NCI-H1436 (cell line): Measurements from ENCODE around the gene TEDC1.

ENCODE experiments used
- DNase-seq: peaks from one replicate; lab custom pipeline; 2025; lab: John Stamatoyannopoulos, UW

The TEDC1 gene

DNA sequence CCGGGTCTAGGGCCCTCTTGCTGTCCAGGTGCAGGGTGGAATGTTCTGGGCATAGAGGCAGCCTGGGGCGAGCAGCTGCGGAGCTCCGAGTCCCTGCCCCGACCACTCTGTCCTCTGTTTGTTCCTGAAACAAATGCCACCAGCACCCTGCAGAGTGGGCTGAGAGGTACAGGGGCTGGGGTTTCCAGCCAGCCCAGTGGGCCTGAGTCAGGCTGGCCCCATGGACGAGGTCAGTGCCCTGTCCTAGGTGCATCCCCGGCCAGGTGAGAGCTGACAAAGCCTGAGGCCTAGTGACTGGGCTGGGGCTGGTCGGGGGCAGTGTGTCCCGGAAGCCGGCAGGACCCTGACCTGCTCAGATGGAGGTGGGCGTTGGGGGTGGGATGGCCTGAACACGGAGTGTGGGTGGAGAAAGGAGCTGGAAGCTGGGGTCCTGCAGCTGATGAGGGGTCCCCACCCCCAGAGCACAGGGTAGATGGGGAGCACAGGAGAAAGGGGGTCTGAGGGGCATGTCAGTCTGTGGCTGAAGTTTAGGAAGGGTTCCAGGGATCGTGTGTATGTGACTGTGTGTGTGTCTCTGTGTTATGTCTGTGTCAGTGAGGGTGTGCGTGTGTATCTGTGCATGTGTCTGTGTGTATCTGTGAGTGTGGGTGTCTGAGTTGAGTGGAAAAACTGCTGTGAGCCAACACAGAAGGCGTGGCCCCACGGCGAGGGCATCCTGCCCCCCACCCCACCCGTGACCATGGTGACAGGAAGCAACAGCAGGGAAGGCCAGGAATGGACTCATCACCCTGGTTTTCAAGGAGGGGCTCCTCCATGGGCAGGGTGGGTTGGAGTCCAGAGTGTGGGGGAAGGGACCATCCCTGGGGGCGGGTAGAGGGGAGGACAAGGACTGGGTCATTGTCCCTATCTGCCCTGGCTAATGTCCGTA, 6.7 kb upstream of the TEDC1 start:
- DNase-seq = no peak

DNA sequence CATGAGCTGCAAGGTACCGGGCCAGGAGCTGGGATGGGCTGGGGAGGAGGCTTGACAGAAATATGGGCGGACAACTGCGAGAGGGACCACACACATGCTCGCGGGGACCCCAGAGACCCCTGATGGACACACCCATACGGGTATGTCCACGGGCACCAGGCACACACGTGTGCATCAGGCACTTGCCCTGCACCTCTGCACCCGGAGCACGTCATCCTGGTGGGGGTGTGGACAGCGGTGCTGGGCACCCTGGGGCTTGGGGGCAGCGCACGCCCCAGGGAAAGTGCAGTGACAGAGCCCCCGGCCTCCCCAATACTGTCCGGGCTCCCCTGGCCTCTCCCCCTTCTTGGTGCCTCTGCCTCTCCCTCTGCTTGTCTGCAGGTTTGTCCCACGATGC, 6.1 kb upstream of the TEDC1 start:
- DNase-seq = no peak

DNA sequence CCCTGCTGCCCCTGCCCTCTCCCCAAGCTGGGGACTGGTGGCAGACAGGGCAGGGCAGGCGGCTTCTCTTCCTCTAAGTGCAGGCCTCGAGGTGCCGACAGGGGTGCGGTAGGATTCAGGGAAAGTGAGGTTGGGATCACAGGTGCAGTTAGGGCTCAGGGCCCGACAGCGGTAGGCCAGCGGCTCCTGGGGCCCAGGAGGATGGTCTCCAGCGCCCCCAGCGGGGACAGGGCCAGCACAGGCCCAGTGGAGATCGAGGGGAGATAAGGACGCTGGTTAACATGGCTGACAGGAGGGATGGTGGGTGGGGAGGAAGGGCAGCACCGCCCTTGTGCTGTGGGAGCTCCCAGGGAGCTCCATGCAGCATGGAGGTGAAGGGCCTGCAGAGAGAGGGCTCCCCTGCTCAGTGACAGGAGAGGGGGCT, 5.3 kb upstream of the TEDC1 start:
- DNase-seq = peak; percentile 21

DNA sequence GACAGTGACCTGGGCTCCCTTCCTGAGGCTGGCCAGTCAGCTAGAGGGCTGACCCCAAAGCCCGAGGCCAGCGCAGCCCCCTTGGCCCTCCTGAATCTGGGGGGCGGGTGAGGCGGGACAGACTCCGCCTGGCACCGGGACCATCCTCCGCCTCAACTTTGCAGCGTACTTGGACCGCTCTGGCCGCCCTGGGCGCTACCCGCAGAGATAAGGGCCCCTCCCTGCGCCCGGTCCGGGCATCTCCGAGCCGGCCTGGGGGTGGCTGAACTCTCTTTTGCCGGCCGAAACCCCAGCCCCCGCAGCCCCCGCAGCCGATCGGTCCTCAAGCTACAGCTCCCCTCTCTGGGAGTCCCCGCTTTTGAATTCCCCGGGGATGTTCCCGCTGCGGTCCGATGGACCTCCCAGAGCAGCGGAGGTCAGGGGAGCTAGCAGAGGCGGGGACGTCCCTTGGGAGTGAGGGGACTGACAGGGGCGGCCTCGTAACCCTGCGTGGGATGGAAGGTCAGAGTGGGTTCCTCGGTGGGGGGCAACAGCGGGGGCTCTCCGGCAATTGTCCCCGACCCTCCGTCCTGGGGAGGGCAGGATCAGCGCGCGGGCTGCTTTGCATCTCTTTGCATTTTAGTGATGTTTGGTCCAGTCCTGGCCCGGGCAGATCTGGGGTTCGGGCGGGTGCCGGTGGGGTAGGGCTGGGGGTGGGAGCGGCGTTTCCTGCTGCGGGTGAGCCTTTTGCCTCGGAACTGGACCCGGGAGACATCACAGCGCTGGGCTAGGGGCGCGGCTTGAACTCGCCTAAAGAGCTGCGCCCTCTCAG, 4.7 kb upstream of the TEDC1 start, which contains the start of gene CRIP1:
Gene CRIP1, plus strand, starts transcription at position 724 of the 811 bp plus-strand sequence. CDS start 374 bp downstream, outside the sequence.
- no peak for DNase-seq

DNA sequence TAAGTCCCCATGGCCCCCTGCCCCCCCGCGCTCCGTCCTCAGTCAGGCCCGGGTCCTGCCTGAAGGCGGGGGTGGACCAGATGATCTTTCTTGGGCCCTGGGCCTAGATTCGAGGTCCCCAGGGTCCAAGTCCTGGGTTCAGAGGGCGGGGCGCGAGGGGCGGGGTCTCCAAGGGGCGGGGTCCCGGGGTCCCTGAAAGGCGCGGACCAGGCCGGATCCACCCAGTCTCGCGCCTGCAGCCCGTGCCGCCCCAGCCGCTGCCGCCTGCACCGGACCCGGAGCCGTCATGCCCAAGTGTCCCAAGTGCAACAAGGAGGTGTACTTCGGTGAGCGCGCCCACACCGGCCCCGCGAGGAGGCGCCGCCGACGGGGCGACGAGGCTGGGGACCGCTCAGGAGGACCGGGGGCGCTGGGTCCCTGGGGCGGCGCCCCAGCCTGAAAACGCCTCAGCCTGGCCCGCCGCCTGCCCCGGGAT, 4.0 kb upstream of the TEDC1 start:
- peak; percentile 25 for DNase-seq

DNA sequence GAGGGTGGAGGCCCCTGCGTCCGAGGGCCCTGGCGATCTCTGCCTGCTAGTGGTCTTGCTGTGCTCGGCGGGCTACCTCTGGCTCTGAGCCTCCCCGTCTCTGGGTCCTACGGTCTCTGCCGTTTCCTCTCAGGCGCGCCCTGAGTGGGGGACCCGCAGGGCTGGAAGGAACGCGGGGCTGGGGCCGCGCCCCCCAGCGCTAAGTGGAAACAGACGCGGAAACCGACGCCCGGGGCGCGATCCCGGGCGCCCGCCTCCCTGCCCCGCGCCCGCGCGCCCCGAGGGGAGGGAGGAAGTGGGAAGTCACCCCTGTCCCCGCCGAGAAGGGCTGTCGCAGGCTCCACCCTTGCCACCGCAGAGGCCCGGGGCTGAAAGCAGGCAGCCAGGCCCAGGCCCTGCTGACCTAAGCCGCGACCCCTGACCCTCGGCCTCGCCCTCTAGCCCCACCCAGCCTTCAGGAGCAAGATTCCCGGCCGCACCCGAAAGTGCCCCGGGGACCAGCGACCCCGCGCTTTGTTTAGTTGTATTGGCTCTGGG, 3.5 kb upstream of the TEDC1 start:
- DNase-seq = no peak

DNA sequence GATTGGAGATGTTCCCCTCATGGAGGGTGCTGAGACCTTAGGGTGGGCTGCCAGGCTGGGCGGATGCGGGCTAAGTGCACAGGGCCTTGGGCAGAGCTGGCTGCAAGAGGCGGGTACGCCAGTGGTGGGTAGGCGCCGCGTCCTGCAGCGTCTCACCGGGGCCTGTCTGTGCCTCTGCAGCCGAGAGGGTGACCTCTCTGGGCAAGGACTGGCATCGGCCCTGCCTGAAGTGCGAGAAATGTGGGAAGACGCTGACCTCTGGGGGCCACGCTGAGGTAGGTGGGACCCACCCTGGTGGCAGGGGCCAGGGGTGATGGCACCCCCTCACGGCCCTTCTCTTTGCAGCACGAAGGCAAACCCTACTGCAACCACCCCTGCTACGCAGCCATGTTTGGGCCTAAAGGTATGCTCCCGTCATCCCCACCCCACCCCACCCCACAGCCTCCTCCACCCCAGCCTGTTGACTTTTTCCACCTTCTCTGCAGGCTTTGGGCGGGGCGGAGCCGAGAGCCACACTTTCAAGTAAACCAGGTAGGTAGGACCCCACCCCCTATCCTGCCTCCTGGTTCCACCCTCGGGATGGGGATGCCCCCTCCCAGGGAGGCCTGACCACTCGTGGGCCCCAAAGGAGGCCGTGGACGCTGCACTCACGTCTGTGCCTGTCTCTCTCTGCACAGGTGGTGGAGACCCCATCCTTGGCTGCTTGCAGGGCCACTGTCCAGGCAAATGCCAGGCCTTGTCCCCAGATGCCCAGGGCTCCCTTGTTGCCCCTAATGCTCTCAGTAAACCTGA, 2.9 kb upstream of the TEDC1 start:
- DNase-seq = no peak

DNA sequence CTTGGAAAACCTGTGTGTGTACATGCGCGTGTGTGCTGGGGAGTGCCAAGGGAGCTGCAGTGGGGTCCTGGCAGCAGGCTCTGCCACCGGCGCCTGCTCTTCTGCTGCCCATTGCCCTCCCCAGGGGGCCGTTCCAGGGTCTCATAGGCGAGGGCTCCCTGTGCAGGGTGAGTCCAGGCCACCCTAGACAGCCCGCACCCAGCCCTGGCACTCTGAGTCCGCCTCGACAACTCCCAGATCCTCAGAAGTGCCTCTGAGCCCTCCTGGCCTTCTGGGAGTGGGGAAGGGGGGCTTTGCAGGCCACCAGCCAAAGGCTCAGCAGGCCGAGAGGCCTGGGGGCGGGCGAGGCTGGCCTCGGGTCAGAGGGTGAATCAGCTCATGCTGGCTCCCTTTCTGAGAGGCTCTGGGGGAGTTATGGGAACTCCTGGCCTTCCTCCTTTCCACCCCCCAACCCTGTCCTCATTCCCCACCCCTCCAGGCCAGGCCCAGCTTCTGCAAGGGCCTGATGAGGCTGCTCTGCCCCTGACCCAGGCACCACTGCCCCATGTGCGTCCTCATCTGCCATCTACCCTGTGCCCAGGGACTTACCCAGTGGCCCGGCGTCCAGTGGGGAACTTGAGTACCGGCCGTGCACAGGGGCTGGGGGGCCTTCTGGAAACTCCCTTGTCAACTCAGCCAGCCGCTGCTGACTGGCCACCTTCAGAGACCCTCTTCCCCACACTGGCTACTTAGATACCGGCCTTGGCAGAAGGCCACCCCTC, 2.1 kb upstream of the TEDC1 start:
- DNase-seq = no peak

DNA sequence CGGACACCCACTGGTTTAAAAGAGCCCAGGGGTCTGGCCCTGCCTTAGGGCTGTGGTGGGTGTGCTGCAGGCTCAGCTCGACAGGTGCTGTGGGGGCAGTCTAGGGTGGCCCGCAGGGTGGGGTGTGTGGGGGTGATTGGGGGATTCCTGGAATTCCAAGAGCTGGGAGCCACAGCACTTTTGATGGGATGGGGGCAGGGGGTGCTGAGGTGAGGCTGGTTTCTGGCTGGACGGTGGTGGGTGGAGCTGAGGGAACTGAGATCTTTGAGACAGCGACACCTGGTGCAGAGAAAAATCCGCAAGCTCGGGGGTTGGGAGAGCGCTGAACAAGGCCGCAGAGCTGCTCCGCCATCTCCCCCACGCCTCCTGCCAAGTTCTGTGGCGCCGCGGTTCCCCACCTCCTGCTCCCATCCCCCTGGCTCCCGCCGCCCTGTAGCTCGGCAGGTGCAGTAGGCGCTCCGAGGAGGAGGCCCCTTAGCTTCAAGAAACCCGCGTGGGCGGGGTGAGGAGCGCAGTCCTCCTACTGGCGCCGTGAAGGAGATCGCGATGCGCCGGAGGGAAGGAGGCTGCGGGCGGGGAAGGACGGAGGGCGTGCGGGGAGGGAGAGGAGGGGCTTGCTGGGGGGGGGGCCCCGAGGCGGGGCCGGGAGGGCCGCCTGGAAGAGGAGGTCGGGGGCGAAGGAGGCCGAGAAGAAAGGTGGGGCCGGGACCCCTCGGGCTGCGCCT, 1.3 kb upstream of the TEDC1 start:
- peak; percentile 83 for DNase-seq

DNA sequence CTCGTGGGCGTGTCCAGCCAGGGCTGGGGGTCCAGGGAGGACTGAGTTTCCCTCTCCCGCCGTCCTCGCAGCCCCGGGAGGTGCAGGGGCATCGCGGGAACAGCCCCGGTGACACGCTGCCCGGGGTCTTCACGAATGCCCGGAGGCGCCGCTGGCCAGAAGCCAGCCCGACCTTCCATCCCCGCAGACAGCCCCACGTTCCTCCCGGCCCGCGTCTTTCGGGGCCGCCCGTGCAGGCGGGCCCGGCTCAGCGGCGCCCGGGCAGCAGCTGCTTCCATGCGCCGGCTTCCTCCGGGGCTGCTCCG, 827 bp upstream of the TEDC1 start:
- DNase-seq = no peak

DNA sequence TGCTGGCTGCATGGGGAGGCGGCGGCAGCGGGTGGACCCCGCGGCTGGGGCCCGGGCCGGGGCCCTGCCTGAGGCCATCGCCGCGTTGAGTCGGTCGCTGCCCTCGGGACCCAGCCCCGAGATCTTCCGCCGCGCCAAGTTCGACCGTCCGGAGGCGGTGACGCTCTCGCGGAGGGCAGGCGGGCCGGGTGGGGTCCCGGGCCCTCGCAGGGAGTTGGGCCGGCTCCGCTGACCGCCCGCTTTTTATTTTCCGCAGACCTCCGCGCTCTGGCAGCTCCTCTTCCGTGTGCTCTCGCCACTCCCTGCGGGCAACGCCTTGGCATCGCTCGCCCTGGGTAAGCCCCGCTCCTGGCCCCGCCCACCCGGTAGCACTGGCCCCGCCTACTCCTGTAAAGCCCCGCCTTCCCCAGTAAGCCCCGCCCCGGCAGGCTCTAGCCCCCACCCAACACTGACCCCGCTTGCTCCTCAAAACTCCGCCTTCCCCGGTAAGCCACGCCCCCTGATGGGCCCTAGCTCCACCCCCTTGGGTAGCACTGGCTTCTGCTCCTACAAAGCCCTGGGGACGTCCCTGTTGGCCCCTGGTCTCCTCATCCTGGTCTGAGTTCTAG, 424 bp downstream of the TEDC1 start:
- DNase-seq = peak; percentile 65

DNA sequence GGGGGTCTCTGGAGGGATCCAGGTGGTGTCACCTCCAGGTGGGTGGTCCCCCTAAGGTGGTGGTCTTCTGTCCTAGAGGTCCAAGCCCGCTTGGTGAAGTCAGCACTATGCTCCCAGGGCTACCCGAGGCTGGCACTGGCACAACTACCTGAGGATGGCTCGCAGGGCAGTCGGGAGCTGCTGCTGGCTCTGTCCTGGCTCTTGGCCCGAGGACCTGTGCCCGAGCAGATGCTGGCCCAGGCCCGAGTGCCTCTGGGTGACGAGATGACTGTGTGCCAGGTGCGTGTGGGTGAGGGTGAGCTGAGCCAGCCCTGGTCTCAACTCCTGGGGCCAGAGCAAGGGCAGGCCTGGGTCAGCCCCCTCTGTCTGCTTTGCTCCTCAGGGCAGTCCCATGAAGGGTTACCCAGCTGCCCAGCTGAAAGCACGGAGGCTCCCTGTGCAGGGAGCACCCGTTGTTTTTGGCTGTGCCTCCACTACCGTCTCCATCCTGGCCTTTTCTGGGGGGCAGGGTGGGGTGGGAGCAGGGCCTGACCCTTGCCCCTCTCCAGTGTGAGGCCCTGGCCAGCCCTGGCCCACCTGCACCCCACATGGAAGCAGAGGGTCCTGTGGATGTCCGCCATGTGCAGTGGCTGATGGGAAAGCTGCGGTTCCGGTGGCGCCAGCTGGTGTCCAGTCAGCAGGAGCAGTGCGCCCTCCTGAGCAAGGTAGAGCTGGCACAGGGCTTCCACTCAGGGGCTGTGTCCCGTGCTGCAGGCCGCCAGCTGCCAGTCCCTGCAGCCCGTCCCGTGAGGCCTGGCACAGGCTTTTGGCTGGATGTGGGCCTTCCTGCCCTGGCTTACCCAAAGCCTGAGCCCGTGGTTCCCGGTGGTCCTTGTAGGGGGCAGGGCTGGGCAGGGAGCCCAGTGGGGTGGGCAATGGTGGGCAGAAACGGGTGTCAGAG, 1.3 kb downstream of the TEDC1 start:
- no peak for DNase-seq

DNA sequence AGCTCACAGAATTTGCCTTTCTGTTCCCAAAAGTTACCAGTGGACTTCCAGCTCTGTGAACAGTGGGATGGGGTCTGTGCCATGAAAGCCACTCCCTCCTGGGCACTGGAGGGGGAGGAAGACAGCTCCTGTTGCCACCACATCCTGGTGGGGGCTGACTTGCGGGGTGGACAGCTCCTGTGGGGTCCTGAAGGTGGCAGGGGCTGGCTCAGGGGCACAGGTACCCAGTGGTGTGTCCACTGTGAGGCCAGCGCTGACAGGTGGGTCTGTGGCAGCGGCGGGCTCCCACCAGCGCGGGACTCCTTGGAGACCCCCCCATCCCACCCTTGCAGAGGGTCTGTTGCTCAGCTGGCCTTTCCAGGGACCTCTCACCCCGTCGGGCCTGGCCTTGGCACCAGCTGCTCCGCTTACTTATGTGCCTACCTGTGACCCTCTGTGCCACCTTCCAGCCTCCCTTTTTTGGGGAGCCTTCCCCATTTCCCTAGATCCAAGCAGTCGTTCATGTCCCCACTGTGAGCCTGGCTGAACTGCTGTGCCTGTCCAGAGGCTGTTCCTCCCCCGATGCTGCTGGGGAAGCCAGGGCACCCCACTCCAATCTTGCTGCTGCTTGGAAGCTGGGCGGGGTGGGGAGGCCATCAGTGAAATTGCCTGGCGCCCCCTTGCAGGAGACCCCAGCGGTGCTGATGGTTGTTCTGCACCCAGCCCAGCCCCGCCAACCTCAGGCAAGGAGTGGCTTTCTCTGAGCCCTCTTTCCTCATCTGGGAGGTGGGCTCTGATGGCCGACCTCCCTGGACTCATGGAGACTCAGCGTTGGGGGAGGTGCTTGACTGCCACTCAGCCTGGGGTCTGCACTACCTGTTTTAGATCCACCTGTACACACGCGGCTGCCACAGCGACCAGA, 2.2 kb downstream of the TEDC1 start:
- no peak for DNase-seq

DNA sequence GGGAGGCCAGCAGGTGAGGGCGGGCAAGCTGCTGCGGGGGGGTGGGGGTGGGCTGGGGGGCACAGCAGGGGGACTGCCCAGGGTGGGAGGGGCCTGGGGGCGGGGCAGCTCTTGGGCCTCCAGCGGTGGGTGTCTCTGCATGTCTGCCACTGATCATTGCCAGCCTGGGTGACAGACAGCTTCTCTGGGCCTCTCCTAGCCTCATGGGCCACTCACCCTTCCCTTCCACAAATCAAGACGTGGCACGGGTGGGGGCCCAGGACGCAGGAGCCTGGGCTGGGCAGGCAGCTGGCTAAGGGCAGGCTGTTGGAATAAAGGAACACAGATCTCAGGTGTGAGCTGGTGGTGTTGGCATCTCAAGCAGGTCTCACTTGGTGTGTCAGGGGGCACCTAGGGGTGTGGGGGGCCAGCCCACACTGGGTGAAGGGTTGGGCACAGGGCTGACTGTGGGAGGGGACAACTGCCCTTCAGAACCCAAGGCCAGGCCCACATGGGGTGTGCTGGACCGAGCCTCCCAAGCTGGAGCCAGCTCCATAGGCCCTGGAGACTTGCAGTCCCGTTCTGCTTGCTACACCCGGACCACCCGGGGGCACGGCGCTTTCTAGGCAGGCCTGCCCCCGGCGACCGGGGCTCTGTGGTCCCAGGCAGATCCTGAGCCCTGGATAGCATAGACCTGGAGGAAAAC, 3.0 kb downstream of the TEDC1 start:
- DNase-seq = no peak

DNA sequence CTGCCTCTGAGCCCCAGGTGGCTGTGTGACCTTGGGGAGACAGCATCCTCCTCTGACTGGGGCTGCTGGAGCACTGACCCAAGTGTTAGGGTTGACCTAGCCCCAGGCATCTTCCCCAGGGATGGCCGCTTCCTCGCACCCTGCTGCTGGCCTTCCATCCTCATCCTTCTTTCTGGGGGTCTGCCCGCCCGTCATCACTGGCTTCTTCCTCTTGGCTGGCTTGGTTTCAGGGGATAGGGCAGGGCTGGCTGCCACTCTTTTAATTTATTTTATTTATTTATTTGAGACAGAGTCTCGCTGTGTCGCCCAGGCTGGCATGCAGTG, 3.5 kb downstream of the TEDC1 start:
- no peak for DNase-seq

DNA sequence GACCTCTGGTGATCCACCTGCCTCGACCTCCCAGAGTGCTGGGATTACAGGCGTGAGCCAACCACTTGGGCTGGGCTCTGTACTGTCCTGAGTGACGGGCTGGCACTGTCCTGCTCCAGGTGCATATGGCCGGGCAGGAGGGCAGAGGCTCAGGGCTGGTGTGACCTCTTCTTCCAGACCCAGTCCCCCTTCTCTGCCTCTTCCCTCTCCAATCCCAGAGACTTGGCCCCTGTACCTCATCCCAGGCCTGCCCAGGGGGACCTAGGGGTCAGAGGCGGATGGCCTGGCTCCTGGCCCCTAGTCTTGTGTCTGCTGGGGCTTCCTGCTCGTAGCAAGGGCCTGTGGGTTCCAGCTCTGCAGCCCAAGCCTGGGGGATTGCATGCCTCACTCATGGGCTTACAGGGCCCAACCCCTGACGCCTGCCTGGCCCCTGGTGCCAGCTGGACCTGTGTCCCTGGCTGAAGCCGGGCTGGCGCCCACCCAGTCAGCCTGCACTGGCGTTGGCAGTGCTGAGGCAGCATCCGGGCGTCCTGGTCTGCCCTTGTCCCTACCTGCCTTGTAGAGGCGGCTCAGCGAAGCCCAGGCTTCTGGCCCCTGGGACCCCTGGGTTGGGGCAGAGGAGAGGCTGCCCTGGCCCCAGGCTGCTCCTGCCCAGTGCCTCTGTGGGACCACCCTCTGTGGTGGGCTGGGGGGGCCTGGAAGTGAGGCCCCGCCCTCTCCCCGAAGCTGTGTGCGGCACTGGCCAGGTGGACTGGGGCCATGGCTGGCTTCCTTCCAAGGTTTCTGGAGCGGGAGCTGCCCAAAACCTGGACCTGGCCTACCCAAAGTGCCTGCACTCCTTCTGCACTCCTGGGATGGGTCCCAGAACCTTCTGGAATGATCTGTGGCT, 4.3 kb downstream of the TEDC1 start:
- no peak for DNase-seq
